ENCODE data around the gene PRUNE2.

The PRUNE2 gene

GRCh38 chr9:76729116-76729515 is 176.8 kb downstream of the PRUNE2 start:
- H2AK5ac ChIP-seq (ENCODE audit: low read length, severe bottlenecking), result no peak overlapping the region
- no peak overlapping the region for H4K91ac ChIP-seq (ENCODE audit: low read length)
- no peak overlapping the region for H3K4me3 ChIP-seq (ENCODE audit: insufficient read depth in 1 of 2, low read depth in 1 of 2, low read length in 2 of 2)
- no peak overlapping the region for H2BK15ac ChIP-seq (ENCODE audit: low read depth, poor library complexity, severe bottlenecking)
- no peak overlapping the region for H4K8ac ChIP-seq (ENCODE audit: low read length)
- H3K36me3 ChIP-seq (ENCODE audit: control insufficient read depth in 1 of 2, insufficient read depth in 2 of 2, low read depth in 1 of 2, low read length in 2 of 2), result no peaks in the 10 kb centered on the region
- no peak overlapping the region for H3K27ac ChIP-seq (ENCODE audit: low read length, poor library complexity, severe bottlenecking)
- H3K4me1 ChIP-seq (ENCODE audit: control insufficient read depth, insufficient read depth, low read depth, low read length), result no peaks in the 10 kb centered on the region
- H3K9me3 ChIP-seq (ENCODE audit: control insufficient read depth, low read length), result no peaks in the 10 kb centered on the region
- H2BK120ac ChIP-seq (ENCODE audit: low read depth, low read length), result no peak overlapping the region
- no peak for DNase-seq
- no peak overlapping the region for H3K23ac ChIP-seq (ENCODE audit: low read length in 2 of 2)
- H3K79me1 ChIP-seq (replicated peaks; ENCODE audit: low read length, poor library complexity, severe bottlenecking), result no peaks in the 10 kb centered on the region
- no peak overlapping the region for H3K9ac ChIP-seq (ENCODE audit: low read length)
- no peaks in the 10 kb centered on the region for H3K27me3 ChIP-seq (ENCODE audit: control insufficient read depth in 1 of 2, insufficient read depth in 1 of 2, low read length in 2 of 2)
- no peak overlapping the region for H2AFZ ChIP-seq (ENCODE audit: low read depth, low read length)
- H3K4me2 ChIP-seq (ENCODE audit: low read length, poor library complexity, severe bottlenecking), result no peak overlapping the region
- H3K18ac ChIP-seq (ENCODE audit: low read depth in 1 of 2, low read length in 2 of 2), result no peak overlapping the region
- H2BK12ac ChIP-seq (ENCODE audit: low read length in 2 of 2), result no peak overlapping the region
- WGBS, result 82% methylated on average over 3 of the region's 3 CpGs
- H2BK5ac ChIP-seq (ENCODE audit: low read depth, low read length, poor library complexity, severe bottlenecking), result no peak overlapping the region
- H3K14ac ChIP-seq (ENCODE audit: low read length in 2 of 2), result no peak overlapping the region
- no peak overlapping the region for H3K4ac ChIP-seq (ENCODE audit: low read depth in 1 of 2, low read length in 2 of 2)

GRCh38 chr9:76725885-76726284 is 180.0 kb downstream of the PRUNE2 start:
- H3K4me1 ChIP-seq (ENCODE audit: control insufficient read depth, insufficient read depth, low read depth, low read length), result no peaks in the 10 kb centered on the region
- no peak overlapping the region for H3K4me3 ChIP-seq (ENCODE audit: insufficient read depth in 1 of 2, low read depth in 1 of 2, low read length in 2 of 2)
- H3K9ac ChIP-seq (ENCODE audit: low read length), result no peak overlapping the region
- no peaks in the 10 kb centered on the region for H3K27me3 ChIP-seq (ENCODE audit: control insufficient read depth in 1 of 2, insufficient read depth in 1 of 2, low read length in 2 of 2)
- no peak overlapping the region for H2BK12ac ChIP-seq (ENCODE audit: low read length in 2 of 2)
- H4K8ac ChIP-seq (ENCODE audit: low read length), result no peak overlapping the region
- no peak overlapping the region for H2BK15ac ChIP-seq (ENCODE audit: low read depth, poor library complexity, severe bottlenecking)
- no peak overlapping the region for H3K4me2 ChIP-seq (ENCODE audit: low read length, poor library complexity, severe bottlenecking)
- H3K36me3 ChIP-seq (ENCODE audit: control insufficient read depth in 1 of 2, insufficient read depth in 2 of 2, low read depth in 1 of 2, low read length in 2 of 2), result no peaks in the 10 kb centered on the region
- H2BK120ac ChIP-seq (ENCODE audit: low read depth, low read length), result no peak overlapping the region
- H3K27ac ChIP-seq (ENCODE audit: low read length, poor library complexity, severe bottlenecking), result no peak overlapping the region
- no peak overlapping the region for H3K14ac ChIP-seq (ENCODE audit: low read length in 2 of 2)
- H2BK5ac ChIP-seq (ENCODE audit: low read depth, low read length, poor library complexity, severe bottlenecking), result no peak overlapping the region
- 69% methylated on average over 5 of the region's 6 CpGs for WGBS
- H3K79me1 ChIP-seq (replicated peaks; ENCODE audit: low read length, poor library complexity, severe bottlenecking), result no peaks in the 10 kb centered on the region
- no peak overlapping the region for H3K4ac ChIP-seq (ENCODE audit: low read depth in 1 of 2, low read length in 2 of 2)
- no peak overlapping the region for H2AK5ac ChIP-seq (ENCODE audit: low read length, severe bottlenecking)
- DNase-seq, result no peak
- H3K23ac ChIP-seq (ENCODE audit: low read length in 2 of 2), result no peak overlapping the region
- H3K9me3 ChIP-seq (ENCODE audit: control insufficient read depth, low read length), result no peaks in the 10 kb centered on the region
- H3K18ac ChIP-seq (ENCODE audit: low read depth in 1 of 2, low read length in 2 of 2), result no peak overlapping the region
- no peak overlapping the region for H4K91ac ChIP-seq (ENCODE audit: low read length)
- H2AFZ ChIP-seq (ENCODE audit: low read depth, low read length), result no peak overlapping the region

GRCh38 chr9:76725011-76725546 is 180.8 kb downstream of the PRUNE2 start:
- no peaks in the 10 kb centered on the region for H3K9me3 ChIP-seq (ENCODE audit: control insufficient read depth, low read length)
- no peak overlapping the region for H3K4me2 ChIP-seq (ENCODE audit: low read length, poor library complexity, severe bottlenecking)
- H3K4me3 ChIP-seq (ENCODE audit: insufficient read depth in 1 of 2, low read depth in 1 of 2, low read length in 2 of 2), result no peak overlapping the region
- H2BK12ac ChIP-seq (ENCODE audit: low read length in 2 of 2), result no peak overlapping the region
- no peaks in the 10 kb centered on the region for H3K4me1 ChIP-seq (ENCODE audit: control insufficient read depth, insufficient read depth, low read depth, low read length)
- H2BK120ac ChIP-seq (ENCODE audit: low read depth, low read length), result no peak overlapping the region
- H2AK5ac ChIP-seq (ENCODE audit: low read length, severe bottlenecking), result no peak overlapping the region
- H3K79me1 ChIP-seq (replicated peaks; ENCODE audit: low read length, poor library complexity, severe bottlenecking), result no peaks in the 10 kb centered on the region
- H3K9ac ChIP-seq (ENCODE audit: low read length), result no peak overlapping the region
- H3K36me3 ChIP-seq (ENCODE audit: control insufficient read depth in 1 of 2, insufficient read depth in 2 of 2, low read depth in 1 of 2, low read length in 2 of 2), result no peaks in the 10 kb centered on the region
- no peak overlapping the region for H3K4ac ChIP-seq (ENCODE audit: low read depth in 1 of 2, low read length in 2 of 2)
- no peak overlapping the region for H2AFZ ChIP-seq (ENCODE audit: low read depth, low read length)
- H3K14ac ChIP-seq (ENCODE audit: low read length in 2 of 2), result no peak overlapping the region
- WGBS, result 68% methylated on average over 4 of the region's 4 CpGs
- no peak for DNase-seq
- H2BK5ac ChIP-seq (ENCODE audit: low read depth, low read length, poor library complexity, severe bottlenecking), result no peak overlapping the region
- no peak overlapping the region for H3K27ac ChIP-seq (ENCODE audit: low read length, poor library complexity, severe bottlenecking)
- H3K27me3 ChIP-seq (ENCODE audit: control insufficient read depth in 1 of 2, insufficient read depth in 1 of 2, low read length in 2 of 2), result no peaks in the 10 kb centered on the region
- H3K23ac ChIP-seq (ENCODE audit: low read length in 2 of 2), result no peak overlapping the region
- H4K91ac ChIP-seq (ENCODE audit: low read length), result no peak overlapping the region
- H4K8ac ChIP-seq (ENCODE audit: low read length), result no peak overlapping the region
- H3K18ac ChIP-seq (ENCODE audit: low read depth in 1 of 2, low read length in 2 of 2), result no peak overlapping the region
- no peak overlapping the region for H2BK15ac ChIP-seq (ENCODE audit: low read depth, poor library complexity, severe bottlenecking)

- no peak overlapping the region for H2BK120ac ChIP-seq (ENCODE audit: low read depth, low read length)
- H2BK12ac ChIP-seq (ENCODE audit: low read length in 2 of 2), result no peak overlapping the region
- H3K4me1 ChIP-seq (ENCODE audit: control insufficient read depth, insufficient read depth, low read depth, low read length), result peaks cover under 1% of the 10 kb centered on the region
- no peak overlapping the region for H2AFZ ChIP-seq (ENCODE audit: low read depth, low read length)
- no peak overlapping the region for H3K14ac ChIP-seq (ENCODE audit: low read length in 2 of 2)
- H2BK15ac ChIP-seq (ENCODE audit: low read depth, poor library complexity, severe bottlenecking), result no peak overlapping the region
- no peak for DNase-seq
- H4K8ac ChIP-seq (ENCODE audit: low read length), result no peak overlapping the region
- H3K36me3 ChIP-seq (ENCODE audit: control insufficient read depth in 1 of 2, insufficient read depth in 2 of 2, low read depth in 1 of 2, low read length in 2 of 2), result no peaks in the 10 kb centered on the region
- no peak overlapping the region for H2AK5ac ChIP-seq (ENCODE audit: low read length, severe bottlenecking)
- H3K27ac ChIP-seq (ENCODE audit: low read length, poor library complexity, severe bottlenecking), result no peak overlapping the region
- H3K79me1 ChIP-seq (replicated peaks; ENCODE audit: low read length, poor library complexity, severe bottlenecking), result no peaks in the 10 kb centered on the region
- H3K9me3 ChIP-seq (ENCODE audit: control insufficient read depth, low read length), result no peaks in the 10 kb centered on the region
- WGBS, result 62% methylated on average over 2 of the region's 3 CpGs
- H4K91ac ChIP-seq (ENCODE audit: low read length), result no peak overlapping the region
- no peak overlapping the region for H3K18ac ChIP-seq (ENCODE audit: low read depth in 1 of 2, low read length in 2 of 2)
- no peak overlapping the region for H3K4me3 ChIP-seq (ENCODE audit: insufficient read depth in 1 of 2, low read depth in 1 of 2, low read length in 2 of 2)
- no peaks in the 10 kb centered on the region for H3K27me3 ChIP-seq (ENCODE audit: control insufficient read depth in 1 of 2, insufficient read depth in 1 of 2, low read length in 2 of 2)
- H3K23ac ChIP-seq (ENCODE audit: low read length in 2 of 2), result no peak overlapping the region
- no peak overlapping the region for H2BK5ac ChIP-seq (ENCODE audit: low read depth, low read length, poor library complexity, severe bottlenecking)
- H3K9ac ChIP-seq (ENCODE audit: low read length), result no peak overlapping the region
- no peak overlapping the region for H3K4ac ChIP-seq (ENCODE audit: low read depth in 1 of 2, low read length in 2 of 2)
- H3K4me2 ChIP-seq (ENCODE audit: low read length, poor library complexity, severe bottlenecking), result no peak overlapping the region
These were observed 185.7 kb downstream of the PRUNE2 start for GRCh38 chr9:76720245-76720644.
